ENCODE results near the gene ACAD11.

DNA sequence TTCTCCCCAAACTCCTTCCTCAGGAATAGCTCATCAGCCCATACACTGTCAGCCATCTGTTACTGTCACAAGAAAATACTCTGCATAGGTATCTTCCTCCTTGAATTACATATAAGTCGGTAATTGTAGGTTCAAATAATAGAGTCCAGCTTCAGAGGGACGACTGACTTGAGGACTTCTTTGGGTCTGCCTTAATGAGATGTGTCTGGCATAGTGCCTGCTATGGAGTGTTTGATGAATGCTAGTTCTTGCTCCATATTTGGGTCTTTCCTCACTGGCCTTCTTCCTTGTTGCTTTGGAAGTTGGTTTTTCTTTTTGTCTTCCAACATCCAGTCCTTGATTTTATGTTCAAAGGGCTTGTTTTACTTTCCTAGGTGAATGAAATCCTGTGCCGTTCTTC is 129.0 kb downstream of the ACAD11 start:
- TF ChIP-seq EP300 (IDR thresholded peaks at IDR 0.05), result no peak
- no peak for TF ChIP-seq CTCF (IDR thresholded peaks at IDR 0.05)
- no peak for TF ChIP-seq POLR2A (IDR thresholded peaks at IDR 0.05)
- no peak for TF ChIP-seq POLR2AphosphoS5 (IDR thresholded peaks at IDR 0.05)

Measured in upper lobe of left lung (tissue), 4 donors.